B cell (primary cell): ENCODE data around the gene DRC7.

Experiments used
- CTCF ChIP-seq: fragments of 200-600 bp; IDR thresholded peaks from one replicate; pipeline ENCODE4 v1.8.0; 2022; ENCODE audit warnings: antibody characterized with exemption, mild to moderate bottlenecking
- EZH2 ChIP-seq: IDR thresholded peaks from 2 replicates; pipeline ENCODE4 v1.6.1; 2012; ENCODE audit warnings: borderline replicate concordance, low read depth, mild to moderate bottlenecking, moderate library complexity, low read length; ENCODE audit not compliant: insufficient read depth, poor library complexity, severe bottlenecking

GRCh38 chr16:57740423-57741071 lies 45.9 kb downstream of the DRC7 start:
- no peak for TF ChIP-seq CTCF
- no peak for TF ChIP-seq EZH2
